OCI-LY7 (cell line): ENCODE results near the gene TANC2. TPM values are rescaled to one million over a fixed set of nuclear protein-coding genes. Genes with fewer than 3 reads are reported as not detected.

Experiments
- BruUV-seq: library from RNA; stranded (reverse); fragments of 400-500 nt; replicated peaks from 2 replicates; lab custom pipeline; 2021; lab: Mats Ljungman, UMichigan
- CTCF ChIA-PET: fragments of 300-600 bp; sonication (Branson Sonifier 250); formaldehyde crosslinking; loops from one replicate; lab custom pipeline; 2022; ENCODE audit warnings: antibody characterized with exemption; ENCODE audit not compliant: unreplicated experiment; lab: Charles Lee
- POLR2A ChIA-PET: fragments of 300-600 bp; sonication (Branson Sonifier 250); formaldehyde crosslinking; loops from one replicate; lab custom pipeline; 2022; ENCODE audit warnings: antibody characterized with exemption; lab: Charles Lee
- DNase-seq: peaks from one replicate; pipeline ENCODE4 v3.0.0-alpha.2; 2015; ENCODE audit warnings: low spot score
- H2AFZ ChIP-seq: fragments of 200-600 bp; sonication (generic), shearing (Covaris generic); 2 replicates; pipeline ENCODE4 v1.6.1; 2014; ENCODE audit warnings: mild to moderate bottlenecking, antibody characterized with exemption, low read length, moderate library complexity
- H3K27ac ChIP-seq: fragments of 200-600 bp; sonication (generic); 2 replicates; pipeline ENCODE4 v1.5.1; 2014; ENCODE audit warnings: mixed run types, low read depth, mild to moderate bottlenecking, moderate library complexity, low read length, inconsistent platforms; ENCODE audit not compliant: poor library complexity, severe bottlenecking
- H3K36me3 ChIP-seq: fragments of 200-600 bp; sonication (generic); 2 replicates; pipeline ENCODE4 v1.6.1; 2014; ENCODE audit warnings: mild to moderate bottlenecking, antibody characterized with exemption, low read length, moderate library complexity, mixed read lengths; ENCODE audit not compliant: insufficient read depth
- H3K4me1 ChIP-seq: fragments of 200-600 bp; sonication (generic); 2 replicates; pipeline ENCODE4 v1.5.1; 2014; ENCODE audit warnings: mild to moderate bottlenecking, low read length; ENCODE audit not compliant: insufficient read depth, poor library complexity, severe bottlenecking
- H3K4me2 ChIP-seq: fragments of 200-600 bp; sonication (generic); 2 replicates; pipeline ENCODE4 v1.6.1; 2014; ENCODE audit warnings: mild to moderate bottlenecking, low read length
- H3K4me3 ChIP-seq: fragments of 200-600 bp; sonication (generic); 2 replicates; pipeline ENCODE4 v1.5.1; 2014; ENCODE audit warnings: mild to moderate bottlenecking, low read depth, low read length; ENCODE audit not compliant: poor library complexity, severe bottlenecking
- H3K79me2 ChIP-seq: fragments of 200-600 bp; sonication (generic); 2 replicates; pipeline ENCODE4 v1.6.1; 2016; ENCODE audit warnings: low read depth, mild to moderate bottlenecking, low read length, moderate library complexity, mixed read lengths; ENCODE audit not compliant: insufficient read depth
- H3K9me2 ChIP-seq: fragments of 200-600 bp; sonication (generic); 2 replicates; pipeline ENCODE4 v1.6.1; 2016; ENCODE audit warnings: mild to moderate bottlenecking, low read length, mixed read lengths; ENCODE audit not compliant: insufficient read depth
- H3K9me3 ChIP-seq: fragments of 200-600 bp; sonication (generic); 2 replicates; pipeline ENCODE4 v1.6.1; 2014; ENCODE audit warnings: mild to moderate bottlenecking, mixed run types, low read length, mixed read lengths
- H4K20me1 ChIP-seq: fragments of 200-600 bp; sonication (generic); 2 replicates; pipeline ENCODE4 v1.6.1; 2014; ENCODE audit warnings: mild to moderate bottlenecking, antibody characterized with exemption, low read length, moderate library complexity, mixed read lengths; ENCODE audit not compliant: insufficient read depth
- CTCF ChIP-seq: fragments of 200-600 bp; sonication (generic); conservative IDR thresholded peaks from 2 replicates; pipeline ENCODE4 v1.5.1; 2014; ENCODE audit warnings: mild to moderate bottlenecking, antibody characterized with exemption, low read length, moderate library complexity, mixed read lengths
- EZH2phosphoT487 ChIP-seq: fragments of 200-600 bp; sonication (generic); IDR thresholded peaks from 2 replicates; pipeline ENCODE4 v1.6.1; 2018; ENCODE audit warnings: low read depth, borderline replicate concordance, mild to moderate bottlenecking, mixed run types, antibody characterized with exemption, low read length, moderate library complexity, mixed read lengths
- intact Hi-C: fragments of 100-400 bp; cut with micrococcal nuclease; formaldehyde crosslinking; loops from one replicate; pipeline ENCODE4 v1.10.0; 2022; ENCODE audit not compliant: unreplicated experiment
- total RNA-seq, 2 experiments: library from RNA; depleted of rRNA in 1 of 2; stranded (reverse); fragments of >200 nt in 1 of 2; shearing (Covaris generic) in 1 of 2; gene quantifications; 2 replicates each; pipeline ENCODE4 v1.2.3, GENCODE V29; 2014 to 2022

The TANC2 gene
- total RNA-seq, 2 experiments from 2014 or later: 9.6 to 14.5 TPM

GRCh38 chr17:62937606-62938005, 28.4 kb upstream of the TANC2 start:
- Histone ChIP-seq H2AFZ (no peak overlapping the region), H3K36me3 (no peaks in the 10 kb centered on the region), H3K27ac (no peak overlapping the region), H3K79me2 (no peaks in the 10 kb centered on the region), H3K9me2 (no peaks in the 10 kb centered on the region), H4K20me1 (no peaks in the 10 kb centered on the region), H3K4me3 (no peak overlapping the region), H3K4me2 (no peak overlapping the region), H3K4me1 (no peaks in the 10 kb centered on the region), H3K9me3 (peaks cover 15% of the 10 kb centered on the region; the same call in 1 of the 2 replicates)
- POLR2A ChIA-PET: no interaction called here
- intact Hi-C loops: no loop called here
- BruUV-seq: no TSS peak
- CTCF ChIA-PET: no interaction called here
- TF ChIP-seq EZH2phosphoT487 (no peak), CTCF (no peak)
- no peak for DNase-seq

GRCh38 chr17:62941358-62941991, 24.6 kb upstream of the TANC2 start:
- H3K27ac ChIP-seq: no peak overlapping the region
- DNase-seq: no peak
- TF ChIP-seq EZH2phosphoT487 (no peak), CTCF (no peak)
- no peaks in the 10 kb centered on the region for H3K4me1 ChIP-seq
- no peak overlapping the region for H3K4me3 ChIP-seq
- H3K79me2 ChIP-seq: no peaks in the 10 kb centered on the region
- H2AFZ ChIP-seq: no peak overlapping the region
- H3K9me2 ChIP-seq: no peaks in the 10 kb centered on the region
- H3K9me3 ChIP-seq: peaks cover 15% of the 10 kb centered on the region; the same call in 1 of the 2 replicates
- no peaks in the 10 kb centered on the region for H3K36me3 ChIP-seq
- intact Hi-C loops: no loop called here
- BruUV-seq: no TSS peak
- ChIA-PET POLR2A (no interaction called here), CTCF (no interaction called here)
- H3K4me2 ChIP-seq: no peak overlapping the region
- no peaks in the 10 kb centered on the region for H4K20me1 ChIP-seq

- H3K9me3 ChIP-seq: no peaks in the 10 kb centered on the region
- no peak overlapping the region for H2AFZ ChIP-seq
- no peaks in the 10 kb centered on the region for H3K4me1 ChIP-seq
- TF ChIP-seq CTCF (no peak), EZH2phosphoT487 (no peak)
- H3K9me2 ChIP-seq: no peaks in the 10 kb centered on the region
- ChIA-PET POLR2A (no interaction called here), CTCF (no interaction called here)
- no peaks in the 10 kb centered on the region for H4K20me1 ChIP-seq
- DNase-seq: no peak
- BruUV-seq: no TSS peak
- H3K36me3 ChIP-seq: no peaks in the 10 kb centered on the region
- H3K79me2 ChIP-seq: no peaks in the 10 kb centered on the region
- no peak overlapping the region for H3K27ac ChIP-seq
- intact Hi-C loops: no loop called here
- H3K4me3 ChIP-seq: no peak overlapping the region
- H3K4me2 ChIP-seq: no peak overlapping the region
Measured at GRCh38 chr17:62948370-62948769, 17.7 kb upstream of the TANC2 start.
